ENCODE measurements around the gene RSPH3. TPM values are rescaled to one million over a fixed set of nuclear protein-coding genes. Genes with fewer than 3 reads are reported as not detected.

RSPH3 gene
- total RNA-seq, 1 experiment from 2014 or later, result 24.7 TPM

DNA sequence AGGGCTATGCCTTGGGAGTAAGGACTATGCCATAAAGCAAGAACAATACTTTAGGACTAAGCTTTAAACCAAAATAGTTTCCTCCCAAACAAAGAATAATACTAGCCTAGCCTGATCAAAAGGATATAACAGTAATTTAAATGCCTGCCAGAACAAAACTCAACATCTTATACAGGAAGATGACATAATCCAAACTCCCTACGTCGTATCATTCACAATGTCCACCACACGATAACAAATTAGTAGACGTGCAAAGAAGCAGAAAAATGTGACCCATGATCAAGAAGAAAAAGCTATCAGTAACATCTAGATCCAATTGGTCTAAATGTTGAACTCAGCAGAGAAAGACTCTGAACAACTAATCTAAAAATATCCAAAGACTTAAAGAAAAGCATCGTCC is 65.8 kb downstream of the RSPH3 start:
- intact Hi-C loops (cut with micrococcal nuclease), result no loop called here
- H3K4me2 ChIP-seq (ENCODE audit: low read length), result no peak overlapping the region
- ATAC-seq (no peak), DNase-seq (ENCODE audit: low read depth, low spot score) (no peak)
- no peak overlapping the region for H3K4me3 ChIP-seq (replicated peaks in 1 of 2; ENCODE audit: low read depth in 1 of 2, low read length in 2 of 2)
- no TSS peak for BruUV-seq (replicated peaks)
- no peak for TF ChIP-seq EZH2 (IDR thresholded peaks at IDR 0.05)
- ChIA-PET RAD21 (ENCODE audit: low non-redundant PET in 1 of 2, low total read pairs in 2 of 2, uncharacterized antibody in 2 of 2, unreplicated experiment in 2 of 2) (no interaction called here), POLR2A (no interaction called here), CTCF (no interaction called here)
- H3K36me3 ChIP-seq (ENCODE audit: control insufficient read depth in 1 of 2, insufficient read depth in 2 of 2, low read length in 2 of 2), result no peaks in the 10 kb centered on the region
- no peaks in the 10 kb centered on the region for H3K9me3 ChIP-seq (ENCODE audit: control insufficient read depth in 1 of 2, insufficient read depth in 1 of 2, low read depth in 1 of 2, low read length in 2 of 2)
- no peaks in the 10 kb centered on the region for H3K79me2 ChIP-seq (ENCODE audit: insufficient read depth, low read length)
- no peaks in the 10 kb centered on the region for H4K20me1 ChIP-seq (ENCODE audit: insufficient read depth)
- no peaks in the 10 kb centered on the region for H3K9me2 ChIP-seq (ENCODE audit: insufficient read depth)
- no peaks in the 10 kb centered on the region for H3K27me3 ChIP-seq (ENCODE audit: insufficient read depth, low read length)
- peaks cover 4 to 18% of the 10 kb centered on the region in 2 experiments; a peak in 3 of 4 replicates for H3K4me1 ChIP-seq (ENCODE audit: control insufficient read depth in 1 of 2, insufficient read depth in 2 of 2, low read length in 2 of 2)
- no peak overlapping the region for H3K27ac ChIP-seq (ENCODE audit: low read depth, low read length)
- H3K9ac ChIP-seq (ENCODE audit: low read length), result no peak overlapping the region
- no peak overlapping the region for H2AFZ ChIP-seq (ENCODE audit: low read depth, low read length, poor library complexity, severe bottlenecking)

DNA sequence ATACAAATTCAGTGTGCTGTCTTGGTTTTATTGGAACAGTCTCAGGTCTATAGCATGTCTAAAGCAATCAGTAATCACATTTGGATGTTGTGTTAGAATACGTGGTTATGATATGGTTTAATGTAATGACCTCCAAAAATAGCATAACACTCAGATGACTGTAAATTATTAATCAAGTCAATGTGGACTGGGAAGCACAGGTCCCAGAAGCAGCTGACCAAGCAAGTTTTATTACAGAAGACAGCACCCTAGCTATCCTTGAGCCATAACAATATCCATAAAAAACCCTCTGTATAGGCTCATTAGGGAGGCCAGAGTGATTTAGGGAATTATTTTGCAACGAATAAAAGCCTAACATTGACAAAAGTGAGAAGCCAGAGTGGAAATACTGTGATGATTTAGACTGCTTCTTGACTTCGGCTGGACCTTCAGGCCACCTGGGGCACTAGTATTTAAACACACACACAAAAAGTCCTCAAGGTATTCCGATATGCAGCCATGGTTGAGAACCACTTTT is 66.9 kb downstream of the RSPH3 start:
- Histone ChIP-seq H3K36me3 (ENCODE audit: control insufficient read depth in 1 of 2, insufficient read depth in 2 of 2, low read length in 2 of 2) (no peaks in the 10 kb centered on the region), H4K20me1 (ENCODE audit: insufficient read depth) (no peaks in the 10 kb centered on the region), H3K9ac (ENCODE audit: low read length) (no peak overlapping the region), H3K9me3 (ENCODE audit: control insufficient read depth in 1 of 2, insufficient read depth in 1 of 2, low read depth in 1 of 2, low read length in 2 of 2) (no peaks in the 10 kb centered on the region), H2AFZ (ENCODE audit: low read depth, low read length, poor library complexity, severe bottlenecking) (no peak overlapping the region), H3K4me2 (ENCODE audit: low read length) (no peak overlapping the region), H3K27ac (ENCODE audit: low read depth, low read length) (no peak overlapping the region), H3K4me1 (ENCODE audit: control insufficient read depth in 1 of 2, insufficient read depth in 2 of 2, low read length in 2 of 2) (peaks cover 0 to 8% of the 10 kb centered on the region in 2 experiments; a peak in 2 of 4 replicates), H3K79me2 (ENCODE audit: insufficient read depth, low read length) (no peaks in the 10 kb centered on the region), H3K27me3 (ENCODE audit: insufficient read depth, low read length) (no peaks in the 10 kb centered on the region), H3K4me3 (replicated peaks in 1 of 2; ENCODE audit: low read depth in 1 of 2, low read length in 2 of 2) (no peak overlapping the region), H3K9me2 (ENCODE audit: insufficient read depth) (no peaks in the 10 kb centered on the region)
- BruUV-seq (replicated peaks), result no TSS peak
- DNase-seq (ENCODE audit: low read depth, low spot score), result no peak
- ChIA-PET POLR2A (no interaction called here), RAD21 (ENCODE audit: low non-redundant PET in 1 of 2, low total read pairs in 2 of 2, uncharacterized antibody in 2 of 2, unreplicated experiment in 2 of 2) (no interaction called here), CTCF (no interaction called here)
- TF ChIP-seq ZNF274 (IDR thresholded peaks at IDR 0.05; ENCODE audit: low read depth, low read length) (no peak), SIN3A (IDR thresholded peaks at IDR 0.05; ENCODE audit: low read depth) (no peak), ELF1 (IDR thresholded peaks at IDR 0.05; ENCODE audit: borderline replicate concordance, low read depth) (no peak), RAD21 (IDR thresholded peaks at IDR 0.05; ENCODE audit: low read depth) (no peak)
- intact Hi-C loops (cut with micrococcal nuclease), result no loop called here
- no peak for ATAC-seq

All from HCT116 (cell line).